Activated naive CD4-positive, alpha-beta T cell treated with anti-CD3 and anti-CD28 coated beads, Interleukin-2, amount 50 U/mL, for 16 hours (primary cell): ENCODE data around the gene BCORL1.

Experiments used
- DNase-seq: peaks from one replicate; pipeline ENCODE4 v3.0.0-alpha.2; 2020

Gene BCORL1

GRCh38 chrX:130095249-130096030 is 113.0 kb downstream of the BCORL1 start:
- no peak for DNase-seq

GRCh38 chrX:130097507-130098209 is 115.2 kb downstream of the BCORL1 start:
- DNase-seq: no peak

GRCh38 chrX:130098210-130098552 is 115.7 kb downstream of the BCORL1 start:
- no peak for DNase-seq

DNA sequence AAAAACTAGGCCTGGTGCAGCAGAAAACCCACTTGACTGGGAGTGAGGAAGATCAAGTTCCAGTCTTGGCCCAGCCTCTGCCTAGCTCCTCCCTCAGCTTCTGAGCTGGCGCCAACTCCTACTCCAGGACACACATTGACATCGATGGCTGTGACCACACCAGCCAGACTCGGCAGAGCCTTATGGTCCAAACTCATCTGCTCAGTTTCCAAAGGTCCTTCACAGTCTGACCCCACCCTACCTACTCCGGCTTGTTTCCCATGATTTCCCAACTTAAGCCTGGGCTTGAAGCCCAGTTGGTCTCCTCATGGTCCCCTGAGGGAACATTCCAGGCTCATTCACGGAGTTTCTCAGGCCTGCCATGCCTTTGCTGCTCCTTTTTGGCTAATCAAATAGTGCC is 117.7 kb downstream of the BCORL1 start:
- DNase-seq: no peak

GRCh38 chrX:130103605-130104004 is 121.2 kb downstream of the BCORL1 start:
- DNase-seq: no peak

DNA sequence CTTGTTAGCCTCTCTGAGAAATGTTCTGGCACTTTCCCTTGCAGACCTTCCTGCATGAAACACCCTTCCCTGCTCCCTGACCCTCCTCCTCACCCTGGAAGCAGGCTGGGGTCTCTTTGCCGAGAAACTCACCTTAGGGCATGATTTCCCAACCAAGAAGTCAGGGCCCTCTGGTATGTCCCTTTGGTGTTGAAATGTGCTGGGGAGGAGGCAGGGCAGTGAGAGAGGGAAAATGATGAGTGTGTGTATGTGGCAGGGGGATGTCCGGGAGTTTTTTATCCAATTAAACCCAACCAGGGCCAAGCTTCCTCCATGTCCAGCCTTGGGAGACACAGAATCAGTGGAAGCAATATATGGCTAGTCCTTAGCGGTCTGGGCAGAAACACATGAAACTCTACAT is 122.8 kb downstream of the BCORL1 start:
- DNase-seq: no peak

DNA sequence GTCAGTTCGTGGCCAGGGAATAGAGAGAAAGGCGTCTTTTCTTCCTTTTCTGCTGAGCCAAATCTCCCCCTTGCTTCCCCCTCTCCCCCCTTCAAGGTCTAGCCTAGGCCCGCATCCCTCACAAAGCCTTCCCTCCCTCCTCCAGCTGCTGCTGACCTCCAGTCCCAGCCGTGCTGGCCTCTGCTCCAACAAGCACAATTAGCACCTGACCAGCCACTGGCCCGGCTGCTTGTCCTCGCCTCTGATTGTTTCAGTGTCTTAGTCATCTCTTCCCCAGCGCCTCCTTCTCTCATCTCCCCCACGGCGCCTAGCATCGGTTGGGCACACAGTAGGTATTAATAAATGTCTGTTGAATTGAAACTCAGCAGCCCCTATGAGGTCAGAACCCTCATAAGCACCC is 123.6 kb downstream of the BCORL1 start:
- no peak for DNase-seq
